NCI-H82 treated with DMSO at 0.1 percent for 48 hours (cell line): Measurements from ENCODE around the gene TIAM2.
"Not testable (repeated sequence)": the region's sequence is repeated elsewhere in the genome, so short reads cannot be mapped to it uniquely, and the experiment has no call there.

Experiments used
- DNase-seq: peaks from one replicate; lab custom pipeline; 2025; ENCODE audit not compliant: unreplicated experiment; lab: John Stamatoyannopoulos, UW

Gene TIAM2

GRCh38 chr6:155188707-155189496 is 193.8 kb downstream of the TIAM2 start:
- no peak for DNase-seq

DNA sequence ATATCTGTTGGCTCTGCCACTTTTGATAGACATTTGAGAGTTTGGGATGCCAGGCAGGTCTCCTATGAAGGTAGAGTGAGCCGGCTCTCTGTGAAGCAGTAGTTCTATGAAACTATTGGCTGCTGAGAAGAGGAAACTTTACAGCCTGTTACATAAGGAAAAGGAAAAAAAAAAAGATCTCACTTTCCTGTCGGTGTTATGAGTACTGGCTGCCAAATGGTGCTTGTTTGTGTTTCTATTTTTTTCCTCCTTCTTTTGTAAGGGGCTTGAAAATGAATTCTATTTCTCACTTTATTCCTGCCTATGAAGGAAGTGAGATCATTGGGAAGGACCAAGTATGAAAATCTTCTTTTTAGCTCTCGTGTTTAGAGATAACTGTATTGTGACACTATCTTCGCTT is 195.6 kb downstream of the TIAM2 start:
- DNase-seq: no peak

DNA sequence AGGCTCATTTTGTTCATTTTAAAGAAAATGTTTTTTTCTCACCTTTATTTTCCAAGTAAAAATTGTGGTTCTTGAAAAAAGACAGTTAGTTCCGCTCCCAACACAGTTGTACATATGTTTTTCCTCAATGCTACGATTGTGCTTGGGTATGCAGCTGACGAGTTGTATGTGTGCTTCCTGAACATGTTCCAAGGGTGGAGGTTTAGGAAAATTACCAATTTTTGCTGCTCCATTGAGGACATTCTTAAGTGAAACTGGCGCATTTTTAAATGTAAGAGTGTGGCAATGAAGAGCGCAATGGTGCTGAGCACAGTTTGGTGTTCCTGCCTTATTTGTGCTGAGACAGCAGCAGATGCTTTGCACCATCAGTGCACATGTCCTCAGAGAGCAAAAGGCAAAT is 198.4 kb downstream of the TIAM2 start:
- no peak for DNase-seq

DNA sequence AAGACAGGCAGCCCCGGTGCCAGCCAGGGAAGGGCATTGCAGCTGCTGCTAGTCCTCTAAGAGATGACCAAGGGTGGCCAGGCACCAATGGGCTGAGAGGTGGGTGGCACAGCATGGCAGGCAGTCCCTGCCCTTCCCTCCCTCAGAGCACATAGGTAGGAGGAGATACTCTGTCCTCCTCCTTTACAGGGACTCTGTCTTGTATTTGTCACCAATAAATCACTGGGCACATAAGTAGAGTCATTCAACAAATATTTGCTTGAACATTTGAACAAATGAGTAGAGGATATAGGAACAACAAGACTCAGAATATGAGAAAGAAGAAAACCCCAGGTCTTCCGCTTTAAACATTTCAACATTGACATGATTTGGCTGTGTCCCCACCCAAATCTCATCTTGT is 199.3 kb downstream of the TIAM2 start:
- no peak for DNase-seq

DNA sequence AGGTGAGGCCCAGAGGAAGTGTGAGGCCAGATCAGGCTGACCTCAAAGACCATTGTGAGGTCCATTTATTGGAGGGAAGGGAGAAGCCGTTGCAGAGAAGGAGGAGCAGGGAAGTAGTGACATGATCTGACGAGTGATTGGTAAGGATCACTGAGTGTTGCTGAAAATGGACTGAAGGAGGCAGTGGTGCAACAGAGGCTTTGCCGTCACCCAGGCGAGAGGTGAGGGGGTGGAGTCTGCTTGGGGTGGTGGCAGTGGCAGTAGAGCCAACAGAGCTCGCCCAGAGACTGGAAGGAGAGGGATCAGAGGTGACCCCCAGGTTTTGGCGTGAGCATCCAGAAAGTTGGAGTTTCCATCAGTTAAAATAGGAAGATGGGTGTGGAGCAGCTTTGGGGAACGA is 200.8 kb downstream of the TIAM2 start:
- no peak for DNase-seq

DNA sequence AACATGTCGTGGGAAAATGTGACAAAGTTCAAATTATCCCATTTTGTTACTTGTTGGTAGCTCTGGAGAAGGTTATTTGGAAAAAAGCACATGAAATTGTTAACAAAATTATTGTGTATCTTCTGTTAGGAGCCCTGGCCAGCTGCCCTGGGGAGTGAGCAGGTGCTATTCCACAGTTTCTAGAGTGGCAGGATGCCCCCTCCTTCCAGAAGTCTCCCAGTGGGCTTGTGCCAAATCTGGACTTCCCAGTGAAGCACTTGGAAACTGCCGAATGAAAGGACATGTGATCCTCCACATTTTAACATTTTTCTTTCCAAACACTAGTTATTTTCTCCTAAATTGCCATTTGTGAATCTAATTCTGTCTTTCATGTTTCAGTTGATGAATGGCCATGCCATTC is 201.8 kb downstream of the TIAM2 start:
- DNase-seq: no peak

DNA sequence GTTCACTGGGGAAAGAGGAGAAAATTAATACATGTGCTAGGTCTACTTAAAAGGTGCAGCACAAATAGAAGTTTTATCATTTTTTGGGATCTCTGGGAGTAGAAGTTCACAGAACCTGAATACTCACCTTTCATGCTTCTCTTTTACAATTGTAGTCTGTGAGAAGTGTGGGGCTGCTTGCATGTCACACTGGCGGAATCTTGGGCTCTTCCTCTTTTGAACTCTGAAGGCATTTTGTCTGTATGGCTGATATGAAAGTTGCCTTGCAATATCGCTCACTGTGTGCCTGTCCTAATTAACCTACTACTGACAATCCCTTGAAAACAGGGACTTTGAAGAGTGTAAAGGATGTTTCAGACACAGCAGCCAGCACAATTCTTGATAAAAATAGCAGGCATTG is 202.8 kb downstream of the TIAM2 start:
- no peak for DNase-seq

- DNase-seq: no peak
Measured at GRCh38 chr6:155200012-155200411, 204.9 kb downstream of the TIAM2 start.

- DNase-seq: no peak
Measured at GRCh38 chr6:155201461-155202226, 206.5 kb downstream of the TIAM2 start.

DNA sequence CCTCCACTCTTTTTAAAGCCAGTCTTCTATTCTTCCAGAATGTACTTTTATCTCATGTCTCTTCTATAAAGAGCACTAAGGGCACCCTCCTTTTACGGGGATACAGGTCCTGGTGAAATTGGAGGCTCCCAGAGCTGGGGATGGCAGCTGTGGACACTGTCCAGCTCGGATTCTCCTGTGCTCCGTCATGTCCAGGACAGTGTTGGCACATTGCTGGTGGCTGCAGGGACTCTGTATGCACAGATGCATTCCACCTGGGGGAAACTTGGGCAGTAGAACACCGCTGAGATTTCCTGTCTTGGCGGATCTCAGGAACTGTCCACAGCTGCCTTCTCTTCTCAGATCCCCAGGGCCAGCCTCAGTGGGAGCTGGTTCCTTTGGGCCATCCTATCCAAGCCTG is 212.1 kb downstream of the TIAM2 start:
- no peak for DNase-seq

GRCh38 chr6:155212106-155212505 is 217.0 kb downstream of the TIAM2 start:
- no peak for DNase-seq

DNA sequence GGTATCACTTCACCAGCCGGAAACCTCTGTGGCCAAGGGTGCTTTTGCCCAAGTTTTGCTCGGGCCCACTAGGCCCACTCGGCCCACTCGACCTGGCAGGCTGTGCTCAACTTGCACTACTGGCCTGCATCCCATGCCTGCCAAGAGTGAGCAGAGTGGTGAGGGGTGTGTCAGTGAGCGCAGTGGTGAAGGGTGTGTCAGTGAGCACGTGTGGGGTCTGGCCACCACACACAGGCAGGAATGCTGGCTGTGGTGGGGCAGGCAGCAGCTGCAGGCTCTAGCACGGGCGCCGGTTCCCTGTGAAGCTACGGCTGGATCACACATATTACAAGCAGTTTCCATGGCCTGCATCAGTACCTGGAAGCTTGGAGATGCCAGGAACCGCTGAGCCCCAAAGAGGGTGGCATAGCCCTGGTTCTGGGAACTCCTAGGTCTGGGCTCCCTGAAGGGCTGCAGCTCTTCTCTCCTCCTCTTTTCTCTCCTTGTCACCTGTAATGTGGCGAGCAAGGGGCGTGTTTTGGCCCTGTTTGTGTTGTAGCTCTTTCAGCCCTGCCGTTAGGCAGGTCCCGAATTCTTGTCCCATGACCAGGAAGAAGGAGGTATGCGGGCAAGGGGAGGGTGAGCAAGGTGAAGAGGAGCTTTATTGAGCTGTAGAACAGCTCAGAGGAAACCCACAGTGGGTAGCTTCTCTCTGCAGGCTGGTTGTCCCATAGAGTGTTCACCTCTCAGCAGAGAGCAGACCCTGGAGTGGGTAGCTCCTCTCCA is 217.7 kb downstream of the TIAM2 start:
- DNase-seq: no peak

DNA sequence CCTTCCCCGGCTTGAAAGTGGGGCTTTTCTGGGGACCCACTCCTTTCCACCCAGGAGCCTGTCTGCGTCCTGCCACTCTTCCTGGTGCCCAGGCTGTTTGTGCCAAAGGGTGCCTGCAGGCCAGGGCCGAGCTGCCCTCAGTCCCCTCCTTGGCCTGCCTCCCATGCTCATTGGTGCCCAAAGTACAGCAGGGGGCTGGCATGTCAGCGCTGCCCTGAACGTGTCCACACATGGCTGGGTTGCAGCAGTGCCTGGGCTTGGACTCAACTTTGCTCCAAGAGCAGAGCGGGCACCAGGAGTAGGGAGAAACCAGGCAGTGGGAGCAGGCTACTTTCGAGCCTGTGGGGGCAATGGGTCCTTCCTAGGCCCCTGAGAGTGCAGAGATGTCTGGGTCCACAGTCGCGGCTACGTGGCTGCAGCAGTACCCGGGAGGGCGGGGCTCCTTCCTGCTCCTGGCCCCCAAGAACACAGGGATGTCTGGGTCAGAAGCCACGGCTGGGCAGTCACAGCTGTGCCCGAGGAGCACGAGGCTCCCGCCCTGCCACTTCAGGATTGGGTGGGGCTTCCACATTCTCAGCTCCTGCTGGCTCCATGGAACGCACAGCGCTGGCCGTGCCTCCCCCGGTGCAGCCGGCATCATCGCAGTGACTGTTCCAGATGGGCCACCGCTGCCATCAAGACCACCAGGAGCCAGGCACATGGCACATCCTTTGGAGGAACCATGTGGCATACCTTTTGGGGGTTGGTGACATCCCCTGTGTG is 218.7 kb downstream of the TIAM2 start:
- no peak for DNase-seq

GRCh38 chr6:155215906-155216305 is 220.8 kb downstream of the TIAM2 start:
- no peak for DNase-seq

DNA sequence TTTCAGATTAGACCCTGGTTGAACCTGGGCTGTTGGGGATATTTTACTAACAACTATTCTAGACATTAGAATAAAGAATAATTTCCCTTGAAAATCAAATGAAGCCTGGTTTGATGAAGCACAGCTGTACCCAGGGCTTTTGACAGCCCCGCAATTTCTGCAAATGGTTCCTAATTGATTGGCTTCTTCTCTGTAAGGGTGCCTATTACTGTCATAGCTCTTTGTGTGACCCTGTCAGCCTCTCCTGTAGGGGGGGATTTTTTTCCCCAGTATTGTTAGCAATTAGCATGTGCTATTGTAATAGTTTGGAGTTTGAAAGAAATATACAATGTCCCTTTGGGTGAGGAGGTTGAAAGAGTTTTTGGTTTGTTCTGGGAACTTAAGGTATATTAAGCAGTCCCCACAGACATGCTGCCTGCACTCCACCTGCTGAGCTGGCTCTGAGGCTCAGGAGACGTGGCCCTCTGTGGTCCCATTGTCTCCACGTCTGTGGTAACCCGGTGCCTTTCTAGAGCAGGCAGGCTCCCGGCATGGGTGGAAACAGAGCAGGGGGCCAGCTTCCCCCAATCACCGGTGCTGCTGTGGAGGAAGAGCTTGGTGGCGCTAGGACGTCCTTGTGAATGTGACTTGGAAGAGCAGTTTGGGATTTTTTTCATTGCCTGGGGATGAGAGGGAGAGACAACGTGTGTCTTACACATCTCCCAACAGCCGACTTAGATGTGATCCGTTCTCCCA is 221.4 kb downstream of the TIAM2 start:
- DNase-seq: no peak

- DNase-seq: not testable (repeated sequence)
Measured at GRCh38 chr6:155218711-155219110, 223.6 kb downstream of the TIAM2 start.

- no peak for DNase-seq
Measured at GRCh38 chr6:155219299-155219698, 224.2 kb downstream of the TIAM2 start.

- no peak for DNase-seq
Measured at GRCh38 chr6:155219858-155220301, 224.8 kb downstream of the TIAM2 start.

DNA sequence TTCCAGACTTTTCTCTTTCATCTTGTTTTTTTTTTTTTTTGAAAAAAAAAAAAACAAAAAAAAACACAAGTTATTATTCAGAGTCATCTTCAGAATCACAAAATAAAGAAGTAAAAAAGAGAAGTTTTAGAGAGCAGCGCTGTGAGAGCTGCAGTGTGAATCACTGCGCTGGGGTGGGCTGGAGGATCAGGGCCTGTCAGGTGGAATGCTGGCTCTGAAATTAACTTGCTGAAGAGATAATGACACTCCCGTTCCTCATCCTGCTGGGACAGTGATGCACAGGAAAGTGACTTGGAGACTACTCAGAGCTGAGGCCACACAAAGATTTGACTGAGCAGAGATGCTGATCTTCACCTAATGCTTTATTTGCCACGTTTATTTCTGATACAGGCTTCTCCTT is 226.0 kb downstream of the TIAM2 start:
- DNase-seq: no peak

DNA sequence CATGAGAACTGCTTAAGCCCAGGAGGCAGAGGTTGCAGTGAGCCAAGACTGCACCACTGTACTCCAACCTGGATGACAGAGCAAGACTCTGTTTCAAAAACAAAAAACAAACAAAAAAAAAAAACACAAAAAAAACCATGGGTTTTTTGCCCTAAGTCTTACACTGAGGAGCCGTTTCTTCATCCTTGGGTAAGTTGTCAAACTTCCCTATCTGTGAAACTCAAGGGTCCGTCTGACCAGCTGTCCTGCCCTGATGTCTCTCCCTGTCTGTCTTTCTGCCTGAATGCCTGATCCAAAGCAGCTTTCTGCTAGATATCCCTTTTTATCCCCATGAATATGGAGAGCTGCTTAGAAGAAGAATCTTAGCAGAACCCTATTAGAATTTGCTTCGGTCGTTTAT is 227.4 kb downstream of the TIAM2 start:
- no peak for DNase-seq
